Epithelial cell of esophagus (primary cell): ENCODE measurements around the gene MDGA2.
A peak's percentile ranks its signal among the peaks of the same experiment; 100 is the strongest.
"Not testable (repeated sequence)": the region's sequence is repeated elsewhere in the genome, so short reads cannot be mapped to it uniquely, and the experiment has no call there.

ENCODE experiments used
- DNase-seq: peaks from one replicate; pipeline ENCODE4 v3.0.0; 2010; ENCODE audit warnings: low read depth
- H3K4me3 ChIP-seq: 2 replicates; pipeline ENCODE4 v1.5.1; 2011; ENCODE audit warnings: mild to moderate bottlenecking, low read length, control low read depth
- CTCF ChIP-seq: IDR thresholded peaks from 2 replicates; pipeline ENCODE4 v1.5.1; 2011; ENCODE audit warnings: low read depth, mild to moderate bottlenecking, low read length, control low read depth, inconsistent platforms; ENCODE audit not compliant: insufficient read depth; ENCODE audit errors: missing control alignments

The MDGA2 gene

GRCh38 chr14:47246367-47246766 lies 429.0 kb downstream of the MDGA2 start:
- DNase-seq, result no peak
- TF ChIP-seq CTCF, result no peak
- no peak overlapping the region for H3K4me3 ChIP-seq

DNA sequence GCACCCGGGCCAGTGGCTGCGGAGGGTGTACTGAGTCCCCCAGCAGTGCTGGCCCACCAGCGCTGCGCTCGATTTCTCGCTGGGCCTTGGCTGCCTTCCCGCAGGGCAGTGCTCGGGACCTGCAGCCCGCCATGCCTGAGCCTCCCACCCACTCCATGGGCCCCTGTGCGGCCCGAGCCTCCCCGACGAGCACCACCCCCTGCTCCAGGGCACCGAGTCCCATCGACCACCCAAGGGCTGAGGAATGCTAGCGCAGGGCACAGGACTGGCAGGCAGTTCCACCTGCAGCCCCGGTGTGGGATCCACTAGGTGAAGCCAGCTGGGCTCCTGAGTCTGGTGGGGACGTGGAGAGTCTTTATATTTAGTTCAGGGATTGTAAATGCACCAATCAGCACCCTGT lies 432.8 kb downstream of the MDGA2 start:
- not testable (repeated sequence) for H3K4me3 ChIP-seq, DNase-seq

GRCh38 chr14:47240748-47241437 lies 434.5 kb downstream of the MDGA2 start:
- no peak for TF ChIP-seq CTCF
- no peak overlapping the region for H3K4me3 ChIP-seq
- DNase-seq, result peak; percentile 4

DNA sequence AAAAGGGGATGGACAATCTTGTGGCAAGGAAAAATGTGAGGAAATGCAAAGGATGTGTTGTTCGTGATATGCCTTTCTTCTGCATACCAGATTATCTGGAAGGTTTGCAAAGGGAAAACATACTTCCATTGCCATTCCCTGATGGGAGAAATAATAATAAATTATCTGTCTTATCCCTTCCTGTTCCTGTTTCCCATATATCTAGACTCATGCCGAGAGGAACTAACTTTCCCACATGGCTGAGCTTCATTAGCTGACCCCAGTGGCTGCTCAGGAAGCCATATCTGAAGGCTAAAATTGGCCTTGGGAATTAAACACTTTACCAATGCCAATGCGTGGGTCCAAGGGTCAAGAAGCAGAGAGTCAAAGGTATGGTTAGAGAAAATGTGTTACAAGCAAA lies 439.8 kb downstream of the MDGA2 start:
- no peak for TF ChIP-seq CTCF
- no peak overlapping the region for H3K4me3 ChIP-seq
- no peak for DNase-seq

- no peak overlapping the region for H3K4me3 ChIP-seq
- no peak for DNase-seq
- no peak for TF ChIP-seq CTCF
Measured at GRCh38 chr14:47226877-47227520, 448.4 kb downstream of the MDGA2 start.

- no peak overlapping the region for H3K4me3 ChIP-seq
- no peak for DNase-seq
- TF ChIP-seq CTCF, result no peak
Measured at GRCh38 chr14:47223656-47224055, 451.7 kb downstream of the MDGA2 start.

GRCh38 chr14:47220096-47220495 lies 455.3 kb downstream of the MDGA2 start:
- no peak for DNase-seq
- no peak for TF ChIP-seq CTCF
- no peak overlapping the region for H3K4me3 ChIP-seq
